Fibroblast of mammary gland (primary cell): ENCODE data around the gene RNU7-1.

Experiments used
- DNase-seq: peaks from one replicate; pipeline ENCODE4 v3.0.0-alpha.2; 2010; ENCODE audit warnings: low read depth
- H3K4me3 ChIP-seq: 2 replicates; pipeline ENCODE4 v1.5.1; 2011; ENCODE audit warnings: low read depth, mild to moderate bottlenecking, low read length, moderate library complexity; ENCODE audit not compliant: control insufficient read depth
- CTCF ChIP-seq: conservative IDR thresholded peaks from 2 replicates; pipeline ENCODE4 v1.5.1; 2011; ENCODE audit warnings: low read depth, low read length, inconsistent platforms; ENCODE audit not compliant: control insufficient read depth, insufficient read depth

The RNU7-1 gene

GRCh38 chr12:6959058-6959804, 15.6 kb downstream of the RNU7-1 start:
- no peak overlapping the region for H3K4me3 ChIP-seq

GRCh38 chr12:6959805-6960592, 16.4 kb downstream of the RNU7-1 start:
- no peak for TF ChIP-seq CTCF
- DNase-seq = no peak
- no peak overlapping the region for H3K4me3 ChIP-seq

More at GRCh38 chr12:6959058-6959804, 15.6 kb downstream of the RNU7-1 start:
- DNase-seq = no peak
- TF ChIP-seq CTCF = no peak

- peak; percentile 44 for DNase-seq
- TF ChIP-seq CTCF = peak; percentile 16
- H3K4me3 ChIP-seq = no peak overlapping the region
These were observed 17.1 kb downstream of the RNU7-1 start for GRCh38 chr12:6960593-6961277.

- peak; percentile 78 for DNase-seq
- H3K4me3 ChIP-seq = no peak overlapping the region
- no peak for TF ChIP-seq CTCF
These were observed 17.7 kb downstream of the RNU7-1 start for GRCh38 chr12:6961278-6961694.

GRCh38 chr12:6961695-6962284, 18.2 kb downstream of the RNU7-1 start:
- TF ChIP-seq CTCF = peak; percentile 51
- peak overlapping the region; percentile 21 for H3K4me3 ChIP-seq
- DNase-seq = peak; percentile 77

GRCh38 chr12:6962285-6963015, 18.8 kb downstream of the RNU7-1 start:
- no peak overlapping the region for H3K4me3 ChIP-seq
- no peak for DNase-seq
- TF ChIP-seq CTCF = no peak
